B cell (primary cell): Measurements from ENCODE around the gene KRT9.

Experiments used
- EZH2 ChIP-seq: IDR thresholded peaks from 2 replicates; pipeline ENCODE4 v1.6.1; 2012; ENCODE audit warnings: borderline replicate concordance, low read depth, mild to moderate bottlenecking, moderate library complexity, low read length; ENCODE audit not compliant: insufficient read depth, poor library complexity, severe bottlenecking
- TF ChIP-seq, protein P1 (sequence below): fragments of 200-600 bp; IDR thresholded peaks from one replicate; pipeline ENCODE4 v1.8.0; 2022; ENCODE audit warnings: antibody characterized with exemption, mild to moderate bottlenecking

DNA sequence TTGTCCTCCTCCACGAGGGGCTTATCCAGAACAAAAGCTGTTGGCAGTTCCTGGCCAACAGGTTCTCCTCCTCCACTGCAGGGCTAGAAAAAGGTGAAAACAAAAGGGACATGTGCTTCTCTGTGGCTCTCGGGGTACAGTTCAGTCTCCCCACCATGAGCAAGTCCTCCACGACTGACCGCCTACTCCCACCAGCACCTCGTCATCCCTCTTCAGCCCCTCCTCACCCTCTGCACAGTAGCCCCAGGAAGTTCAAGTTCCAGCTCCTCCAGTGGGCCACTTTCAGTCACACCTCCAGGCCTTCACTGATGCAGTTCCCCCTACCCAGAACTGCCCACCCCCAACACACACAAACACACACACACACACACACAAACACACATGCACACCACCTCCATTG, 19.4 kb downstream of the KRT9 start:
- TF ChIP-seq, protein P1, sequence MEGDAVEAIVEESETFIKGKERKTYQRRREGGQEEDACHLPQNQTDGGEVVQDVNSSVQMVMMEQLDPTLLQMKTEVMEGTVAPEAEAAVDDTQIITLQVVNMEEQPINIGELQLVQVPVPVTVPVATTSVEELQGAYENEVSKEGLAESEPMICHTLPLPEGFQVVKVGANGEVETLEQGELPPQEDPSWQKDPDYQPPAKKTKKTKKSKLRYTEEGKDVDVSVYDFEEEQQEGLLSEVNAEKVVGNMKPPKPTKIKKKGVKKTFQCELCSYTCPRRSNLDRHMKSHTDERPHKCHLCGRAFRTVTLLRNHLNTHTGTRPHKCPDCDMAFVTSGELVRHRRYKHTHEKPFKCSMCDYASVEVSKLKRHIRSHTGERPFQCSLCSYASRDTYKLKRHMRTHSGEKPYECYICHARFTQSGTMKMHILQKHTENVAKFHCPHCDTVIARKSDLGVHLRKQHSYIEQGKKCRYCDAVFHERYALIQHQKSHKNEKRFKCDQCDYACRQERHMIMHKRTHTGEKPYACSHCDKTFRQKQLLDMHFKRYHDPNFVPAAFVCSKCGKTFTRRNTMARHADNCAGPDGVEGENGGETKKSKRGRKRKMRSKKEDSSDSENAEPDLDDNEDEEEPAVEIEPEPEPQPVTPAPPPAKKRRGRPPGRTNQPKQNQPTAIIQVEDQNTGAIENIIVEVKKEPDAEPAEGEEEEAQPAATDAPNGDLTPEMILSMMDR = no peak
- TF ChIP-seq EZH2 = no peak
